HG02642 (cell line): ENCODE data around the gene DIS3L2.
"Not testable (repeated sequence)": the region's sequence is repeated elsewhere in the genome, so short reads cannot be mapped to it uniquely, and the experiment has no call there.

Experiments used
- ATAC-seq: cut with Tn5 transposase; IDR thresholded peaks from one replicate; pipeline ENCODE4 v1.9.1; 2021; ENCODE audit warnings: mild to moderate bottlenecking; ENCODE audit not compliant: unreplicated experiment, poor library complexity

Gene DIS3L2

GRCh38 chr2:232142049-232142448 lies 180.5 kb downstream of the DIS3L2 start:
- ATAC-seq = no peak

DNA sequence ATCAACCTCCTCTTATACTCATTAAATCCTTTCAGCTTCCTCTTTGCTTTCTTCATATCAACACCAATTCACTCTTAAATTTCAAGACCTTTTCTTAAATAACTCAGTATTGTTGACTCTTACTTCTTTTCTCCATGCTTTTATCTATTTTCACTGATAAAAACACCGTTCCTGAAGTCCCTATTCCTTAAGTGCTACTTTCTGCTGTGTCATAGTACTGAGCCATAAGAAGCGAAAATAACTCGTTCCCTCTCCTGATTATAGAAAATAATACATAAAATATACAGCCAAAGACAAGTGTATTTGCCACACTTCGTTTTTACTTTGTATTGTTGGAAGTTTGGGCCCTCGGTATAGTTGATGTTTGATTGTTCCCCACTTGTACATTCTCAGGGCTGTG lies 181.0 kb downstream of the DIS3L2 start:
- ATAC-seq = no peak

DNA sequence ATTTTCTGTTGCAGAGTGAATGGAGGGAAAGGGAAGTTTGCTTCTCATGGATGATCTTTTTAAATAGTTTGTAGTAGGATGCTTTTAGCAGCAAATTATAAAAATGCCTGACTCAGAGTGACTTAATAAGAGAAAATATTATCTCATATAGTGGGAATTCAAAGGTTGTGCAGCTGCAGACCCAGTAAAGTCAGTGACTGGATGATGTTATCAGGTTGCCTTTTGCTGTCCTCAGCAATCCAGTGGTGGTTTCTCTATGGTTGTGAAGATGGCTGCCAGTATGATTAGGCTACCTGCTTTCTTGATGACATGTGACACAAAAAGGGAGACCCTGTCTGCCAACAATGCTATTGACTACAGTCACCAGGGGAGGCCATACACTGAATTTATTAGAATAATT lies 184.8 kb downstream of the DIS3L2 start:
- ATAC-seq = no peak

GRCh38 chr2:232147440-232148077 lies 186.0 kb downstream of the DIS3L2 start:
- no peak for ATAC-seq

- no peak for ATAC-seq
These were observed 200.7 kb downstream of the DIS3L2 start for GRCh38 chr2:232162187-232162586.

GRCh38 chr2:232170396-232170795 lies 208.9 kb downstream of the DIS3L2 start:
- ATAC-seq = no peak

DNA sequence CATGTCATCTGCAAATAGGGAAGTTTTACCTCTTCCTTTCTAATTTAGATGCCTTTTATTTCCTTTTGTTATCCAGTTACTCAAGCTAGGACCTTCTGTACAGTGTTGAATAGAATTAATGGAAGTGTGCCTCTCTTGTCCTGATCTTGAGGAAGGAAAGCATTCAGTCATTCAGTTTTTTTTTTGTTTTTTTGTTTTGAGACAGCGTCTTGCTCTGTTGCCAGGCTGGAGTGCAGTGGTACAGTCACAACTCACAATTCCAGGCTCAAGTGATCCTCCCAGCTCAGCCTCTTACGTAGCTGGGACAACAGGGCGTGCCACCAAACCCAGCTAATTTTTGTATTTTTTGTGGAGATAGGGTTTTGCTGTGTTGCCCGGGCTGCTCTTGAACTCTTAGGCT lies 213.1 kb downstream of the DIS3L2 start:
- no peak for ATAC-seq

- not testable (repeated sequence) for ATAC-seq
These were observed 215.1 kb downstream of the DIS3L2 start for GRCh38 chr2:232176587-232176986.

- no peak for ATAC-seq
These were observed 221.8 kb downstream of the DIS3L2 start for GRCh38 chr2:232183279-232183678.

DNA sequence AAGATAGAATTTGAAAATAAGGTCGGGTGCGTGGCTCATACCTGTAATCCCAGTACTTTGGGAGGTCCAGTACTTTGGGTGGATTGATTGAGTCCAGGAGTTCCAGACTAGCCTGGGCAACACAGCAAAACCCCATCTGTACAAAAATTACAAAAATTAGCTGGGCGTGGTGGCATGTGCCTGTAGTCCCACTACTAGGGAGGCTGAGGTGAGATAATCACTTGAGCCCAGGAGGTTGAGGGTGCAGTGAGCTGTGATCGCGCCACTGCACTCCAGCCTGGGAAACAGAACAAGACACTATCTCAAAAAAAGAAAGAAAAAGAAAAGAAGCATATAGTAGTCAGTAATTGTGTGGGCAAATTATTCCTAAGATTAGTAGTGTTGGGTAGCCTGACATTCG lies 222.8 kb downstream of the DIS3L2 start:
- no peak for ATAC-seq

GRCh38 chr2:232190796-232191195 lies 229.3 kb downstream of the DIS3L2 start:
- no peak for ATAC-seq

- ATAC-seq = no peak
These were observed 234.0 kb downstream of the DIS3L2 start for GRCh38 chr2:232195487-232195886.

- ATAC-seq = no peak
These were observed 235.3 kb downstream of the DIS3L2 start for GRCh38 chr2:232196802-232197201.

DNA sequence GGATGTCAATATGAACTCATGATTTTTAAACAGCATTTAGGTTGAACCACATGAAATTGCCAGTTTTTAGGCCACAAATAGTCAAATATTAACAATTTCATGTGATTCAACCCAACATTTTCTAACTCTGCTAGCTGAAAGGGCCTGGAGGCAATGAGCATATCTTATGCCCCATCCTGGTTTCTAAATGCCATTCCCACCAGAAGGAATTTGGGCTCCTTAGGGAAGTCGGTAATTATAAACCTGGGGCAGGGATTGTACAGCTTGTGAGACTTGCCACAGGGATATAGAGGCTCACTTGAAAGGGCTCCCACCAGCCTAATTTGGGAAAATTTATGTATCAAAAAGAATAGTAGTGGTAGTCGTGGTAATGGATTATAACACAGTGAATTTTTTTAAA lies 238.7 kb downstream of the DIS3L2 start:
- ATAC-seq = no peak

GRCh38 chr2:232203166-232203891 lies 241.8 kb downstream of the DIS3L2 start:
- ATAC-seq = no peak

GRCh38 chr2:232203936-232204335 lies 242.4 kb downstream of the DIS3L2 start:
- ATAC-seq = no peak

DNA sequence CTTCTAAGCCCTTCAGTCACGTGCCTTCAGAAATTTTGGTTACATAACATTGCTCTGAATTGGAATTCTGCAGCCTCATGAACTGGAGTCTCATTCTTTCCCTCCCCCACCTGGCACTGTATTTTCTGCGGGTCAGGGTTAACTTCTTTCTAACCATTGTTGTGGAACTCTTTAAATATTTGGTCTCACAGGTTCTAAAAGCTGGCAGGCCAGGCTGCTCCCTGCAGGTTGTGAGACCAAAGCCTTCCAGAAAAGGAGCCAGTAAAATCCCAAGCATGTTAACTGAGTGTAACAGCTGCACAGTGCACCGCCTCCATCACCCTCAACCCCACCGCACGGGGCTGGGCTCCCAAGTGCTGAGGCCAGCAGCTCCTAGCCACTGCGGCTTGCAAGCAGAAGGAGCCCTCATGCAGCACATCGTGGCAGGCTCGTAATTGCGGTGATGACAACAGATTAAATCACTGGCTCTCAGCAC lies 243.0 kb downstream of the DIS3L2 start:
- ATAC-seq = no peak

DNA sequence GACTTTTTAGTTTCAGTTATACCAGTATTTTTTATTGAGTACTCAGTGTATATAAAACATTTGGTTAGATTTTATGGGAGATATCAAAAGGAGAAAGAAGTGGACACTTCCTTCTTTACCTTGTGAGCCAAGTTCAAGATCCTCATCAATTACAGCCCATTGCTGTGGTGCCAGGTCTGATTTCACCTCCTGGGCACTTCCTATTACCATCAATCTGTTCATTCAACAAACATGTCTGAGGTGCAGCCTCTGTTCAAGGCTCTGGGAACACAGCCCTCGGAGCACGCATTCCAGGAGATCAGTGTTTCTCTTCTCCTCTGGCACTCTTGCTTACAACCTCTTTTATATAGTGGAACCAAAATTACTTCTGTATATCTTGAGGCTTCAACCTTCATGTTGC lies 245.7 kb downstream of the DIS3L2 start:
- no peak for ATAC-seq

GRCh38 chr2:232210306-232210705 lies 248.8 kb downstream of the DIS3L2 start:
- ATAC-seq = no peak

DNA sequence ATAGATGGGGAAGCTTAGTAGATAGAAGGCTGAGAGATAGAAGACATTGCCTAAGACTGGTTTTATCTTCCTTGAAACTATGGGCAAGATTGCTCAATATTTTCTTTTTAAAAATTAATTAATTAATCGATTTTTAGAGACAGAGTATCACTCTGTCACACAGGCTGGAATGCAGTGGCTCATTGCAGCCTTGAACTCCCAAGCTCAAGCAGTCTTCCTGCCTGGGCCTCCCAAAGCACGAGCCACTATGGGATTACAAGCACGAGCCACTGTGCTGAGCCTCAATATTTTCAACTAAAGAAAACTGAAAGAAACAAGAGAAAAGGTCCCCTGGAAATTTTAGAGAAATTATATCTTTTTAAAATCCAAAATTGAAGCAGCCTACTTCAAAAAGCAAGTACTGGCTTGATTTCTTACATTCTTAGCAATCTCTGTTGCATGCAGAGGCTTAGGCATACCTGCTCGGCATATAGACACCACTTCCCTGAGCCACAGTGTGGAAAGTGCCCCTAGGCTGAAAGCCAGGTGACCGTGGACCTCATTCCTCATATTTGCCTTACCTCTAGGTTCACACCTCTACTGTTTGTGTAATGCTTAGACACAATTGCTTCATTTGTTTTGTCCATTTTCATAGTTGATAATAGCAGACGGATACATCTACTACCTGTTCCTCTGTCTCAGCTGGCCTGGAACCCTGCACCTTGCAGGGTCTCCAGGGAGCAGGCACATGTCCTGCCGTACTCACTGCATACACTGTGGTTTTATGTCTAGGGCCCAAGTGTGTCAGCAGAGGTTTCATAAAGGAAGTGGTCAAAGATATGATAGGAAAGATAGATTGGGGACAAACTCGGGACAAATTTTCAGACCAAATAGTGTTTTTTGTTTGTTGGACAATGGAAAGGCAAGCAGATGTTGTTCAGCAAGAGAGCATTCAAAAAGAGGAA lies 250.5 kb downstream of the DIS3L2 start:
- ATAC-seq = no peak

- no peak for ATAC-seq
These were observed 251.7 kb downstream of the DIS3L2 start for GRCh38 chr2:232213176-232213575.
